ENCODE data around the gene ASMTL. TPM values are rescaled to one million over a fixed set of nuclear protein-coding genes. Genes with fewer than 3 reads are reported as not detected.

Gene ASMTL
- total and polyA plus RNA-seq, 7 experiments from 2014 or later = 30.9 to 50.0 (median 41.7) TPM

DNA sequence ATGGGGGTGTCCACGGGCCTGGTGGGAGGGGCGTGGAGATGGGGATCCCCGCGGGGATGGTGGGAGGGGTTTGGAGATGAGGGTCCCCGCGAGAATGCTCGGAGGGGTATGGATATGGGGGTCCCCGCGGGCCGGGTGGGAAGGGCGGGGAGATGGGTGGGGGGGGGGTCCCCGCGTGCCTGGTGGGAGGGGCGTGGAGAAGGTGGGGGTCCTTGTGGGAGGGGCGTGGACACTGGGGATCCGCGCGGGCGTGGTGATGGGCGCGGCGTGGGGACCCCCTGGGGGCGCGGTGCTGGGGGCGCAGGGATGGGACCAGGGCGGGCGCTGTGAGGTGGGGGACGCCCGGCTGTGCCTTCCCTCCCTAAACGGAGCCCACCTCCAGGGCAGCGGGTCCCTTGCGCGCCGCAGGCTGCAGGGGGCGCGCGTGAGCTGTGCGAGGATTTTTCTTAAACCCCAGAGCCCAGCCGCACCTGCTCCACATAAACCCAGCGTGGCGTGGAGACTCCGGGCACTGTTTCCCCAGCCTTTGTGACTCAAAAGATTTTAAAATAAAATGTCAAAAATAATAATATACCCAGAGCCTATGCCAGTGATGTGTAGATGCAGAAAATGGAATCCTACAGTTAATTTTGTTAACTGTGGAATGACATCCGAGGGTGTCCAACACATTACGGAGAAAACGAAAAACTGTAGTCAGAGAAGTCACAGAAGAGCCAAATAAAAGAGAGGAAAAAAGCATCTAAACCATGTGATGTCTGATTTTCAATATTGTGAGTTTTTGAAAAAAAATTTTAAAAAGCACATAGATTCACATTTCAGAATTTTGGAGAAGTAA, 1.5 kb upstream of the ASMTL start:
- Histone ChIP-seq H3K4me1 (ENCODE audit: control insufficient read depth in 2 of 2, insufficient read depth in 2 of 2, low read length in 2 of 2) (peaks cover 24 to 41% of the 10 kb centered on the region in 2 donors), H3K27me3 (ENCODE audit: control insufficient read depth in 2 of 2, insufficient read depth in 2 of 2, low read length in 2 of 2) (no peaks in the 10 kb centered on the region), H3K9me3 (ENCODE audit: control insufficient read depth in 2 of 3, low read length in 3 of 3) (no peaks in the 10 kb centered on the region), H3K27ac (ENCODE audit: low read depth, low read length) (peak overlapping the region; percentile 99), H3K4me3 (ENCODE audit: low read length) (no peak overlapping the region), H3K36me3 (ENCODE audit: control insufficient read depth in 2 of 3, insufficient read depth in 3 of 3, low read length in 3 of 3) (peaks cover 0 to 4% (median 0%) of the 10 kb centered on the region in 3 experiments)
- DNase-seq = peak; percentile 82 to 94 (median 89)
- CTCF ChIA-PET = no interaction called here
- Mint-ChIP-seq H3K9me3 (peaks cover 0 to 10% (median 2%) of the 10 kb centered on the region in 11 donors), H3K27me3 (peaks cover 0 to 2% (median 0%) of the 10 kb centered on the region in 5 donors), H3K27ac (peak overlapping the region in 8 of 9 donors; percentile 68 to 90 (median 80)), H3K36me3 (peaks cover 0 to 12% (median 3%) of the 10 kb centered on the region in 5 donors), H3K4me1 (peaks cover 3 to 29% (median 24%) of the 10 kb centered on the region in 7 donors), H3K4me3 (peak overlapping the region; percentile 49 to 93 (median 68))
- POLR2A ChIA-PET = no interaction called here
- ATAC-seq = peak; percentile 26
- intact Hi-C loops (cut with micrococcal nuclease) = loop anchor here (1.0 to 5.0 kb wide), 25 partner anchors 9 to 1237 kb away; partner anchors contain the start of genes AKAP17A (in 2 of the 2), CD99 (in 2 of the 2), GTPBP6 (in 2 of the 2) and P2RY8 (in 2 of the 2)

DNA sequence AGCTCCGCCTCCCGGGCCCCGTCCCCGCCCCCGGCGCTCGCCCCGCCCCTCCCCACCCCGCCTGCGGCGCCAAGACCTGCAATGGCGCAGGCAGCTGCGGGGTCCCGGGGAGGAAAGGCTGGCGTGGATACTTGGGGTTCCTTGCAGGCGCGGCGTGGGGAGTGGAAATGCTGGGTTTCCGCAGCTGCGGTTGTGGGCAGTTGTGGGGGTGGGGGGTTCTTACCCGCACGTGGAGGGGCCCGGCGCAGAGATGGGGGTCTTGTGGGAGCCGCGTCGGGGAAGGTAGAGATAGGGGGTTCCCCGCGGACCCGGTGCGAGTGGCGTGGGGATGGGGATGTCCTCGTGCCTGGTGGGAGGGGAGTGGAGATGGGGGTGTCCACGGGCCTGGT, 680 bp upstream of the ASMTL start:
- H3K9me3 ChIP-seq (ENCODE audit: control insufficient read depth in 2 of 3, low read length in 3 of 3) = no peaks in the 10 kb centered on the region
- H3K9me3 Mint-ChIP-seq = peaks cover 0 to 18% (median 9%) of the 10 kb centered on the region in 11 donors
- CTCF ChIA-PET = no interaction called here
- peak; percentile 40 for ATAC-seq
- H3K4me1 Mint-ChIP-seq = peaks cover 7 to 36% (median 26%) of the 10 kb centered on the region in 7 donors
- intact Hi-C loops (cut with micrococcal nuclease) = loop anchor here (1.0 to 5.0 kb wide), 17 partner anchors 10 to 1238 kb away; partner anchors contain the start of genes AKAP17A (in 2 of the 2), CD99 (in 2 of the 2), GTPBP6 (in 2 of the 2) and SLC25A6 (in 2 of the 2)
- peak overlapping the region; percentile 76 to 93 (median 88) for H3K4me3 Mint-ChIP-seq
- H3K36me3 ChIP-seq (ENCODE audit: control insufficient read depth in 2 of 3, insufficient read depth in 3 of 3, low read length in 3 of 3) = peaks cover 0 to 4% (median 0%) of the 10 kb centered on the region in 3 experiments
- H3K4me1 ChIP-seq (ENCODE audit: control insufficient read depth in 2 of 2, insufficient read depth in 2 of 2, low read length in 2 of 2) = peaks cover 24 to 41% of the 10 kb centered on the region in 2 donors
- no peaks in the 10 kb centered on the region for H3K27me3 ChIP-seq (ENCODE audit: control insufficient read depth in 2 of 2, insufficient read depth in 2 of 2, low read length in 2 of 2)
- DNase-seq = peak in 5 of 9 donors; percentile 77 to 91 (median 83)
- peak overlapping the region; percentile 99 for H3K27ac ChIP-seq (ENCODE audit: low read depth, low read length)
- H3K27me3 Mint-ChIP-seq = peaks cover 0 to 2% (median 0%) of the 10 kb centered on the region in 5 donors
- peaks cover 7 to 20% (median 11%) of the 10 kb centered on the region in 5 donors for H3K36me3 Mint-ChIP-seq
- POLR2A ChIA-PET = no interaction called here
- peak overlapping the region; percentile 81 to 99 (median 95) for H3K27ac Mint-ChIP-seq
- peak overlapping the region; percentile 71 for H3K4me3 ChIP-seq (ENCODE audit: low read length)

DNA sequence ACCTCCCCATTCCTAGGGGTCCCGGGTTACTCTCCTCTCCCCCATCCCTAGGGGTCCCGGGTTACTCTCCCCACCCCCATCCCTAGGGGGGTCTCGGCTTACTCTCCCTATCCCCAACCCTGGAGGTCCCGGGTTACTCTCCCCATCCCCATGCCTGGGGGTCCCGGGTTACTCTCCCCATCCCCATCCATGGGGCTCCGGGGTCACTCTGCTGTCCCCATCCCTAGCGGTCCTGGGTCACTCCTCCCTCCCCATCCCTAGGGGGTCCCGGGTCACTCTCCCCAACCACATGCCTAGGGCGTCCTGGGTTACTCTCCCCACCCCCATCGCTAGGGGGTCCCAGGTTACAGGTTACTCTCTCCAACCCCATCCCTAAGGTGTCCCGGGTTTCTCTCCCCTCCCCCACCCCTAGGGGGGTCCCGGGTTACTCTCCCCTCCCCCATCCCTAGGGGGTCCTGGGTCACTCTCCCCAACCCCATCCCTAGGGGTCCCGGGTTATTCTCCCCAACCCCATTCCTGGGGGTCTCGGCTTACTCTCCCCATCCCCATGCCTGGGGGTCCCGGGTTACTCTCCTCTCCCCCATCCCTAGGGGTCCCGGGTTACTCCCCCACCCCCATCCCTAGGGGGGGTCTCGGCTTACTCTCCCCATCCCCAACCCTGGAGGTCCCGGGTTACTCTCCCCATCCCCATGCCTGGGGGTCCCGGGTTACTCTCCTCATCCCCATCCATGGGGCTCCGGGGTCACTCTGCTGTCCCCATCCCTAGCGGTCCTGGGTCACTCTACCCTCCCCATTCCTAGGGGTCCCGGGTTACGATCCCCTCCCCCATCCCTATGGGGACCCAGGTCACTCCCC, 821 bp downstream of the ASMTL start:
- H3K4me1 Mint-ChIP-seq = peaks cover 7 to 37% (median 26%) of the 10 kb centered on the region in 7 donors
- CTCF ChIA-PET = no interaction called here

DNA sequence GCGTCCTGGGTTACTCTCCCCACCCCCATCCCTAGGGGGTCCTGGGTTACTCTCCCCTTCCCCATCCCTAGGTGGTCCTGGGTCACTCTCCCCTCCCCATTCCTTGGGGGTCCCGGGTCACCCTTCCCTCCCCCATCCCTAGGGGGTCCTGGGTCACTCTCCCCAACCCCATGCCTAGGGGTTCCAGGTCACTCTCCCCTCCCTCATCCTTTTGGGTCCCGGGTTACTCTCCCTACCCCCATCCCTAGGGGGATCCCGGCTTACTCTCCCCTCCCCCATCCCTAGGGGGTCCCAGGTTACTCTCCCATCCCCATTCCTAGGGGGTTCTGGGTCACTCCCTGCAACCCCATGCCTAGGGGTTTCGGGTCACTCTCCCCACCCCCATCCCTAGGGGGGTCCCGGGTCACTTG, 1.5 kb downstream of the ASMTL start:
- peak overlapping the region in 4 of 10 donors; percentile 21 to 93 (median 89) for H3K4me3 Mint-ChIP-seq
- H3K4me1 Mint-ChIP-seq = peaks cover 7 to 37% (median 26%) of the 10 kb centered on the region in 7 donors
- Histone ChIP-seq H3K36me3 (ENCODE audit: control insufficient read depth in 2 of 3, insufficient read depth in 3 of 3, low read length in 3 of 3) (peaks cover 0 to 4% (median 0%) of the 10 kb centered on the region in 3 experiments), H3K27ac (ENCODE audit: low read depth, low read length) (no peak overlapping the region), H3K4me1 (ENCODE audit: control insufficient read depth in 2 of 2, insufficient read depth in 2 of 2, low read length in 2 of 2) (peaks cover 19 to 34% of the 10 kb centered on the region in 2 donors), H3K4me3 (ENCODE audit: low read length) (peak overlapping the region; percentile 8), H3K27me3 (ENCODE audit: control insufficient read depth in 2 of 2, insufficient read depth in 2 of 2, low read length in 2 of 2) (no peaks in the 10 kb centered on the region), H3K9me3 (ENCODE audit: control insufficient read depth in 2 of 3, low read length in 3 of 3) (peaks cover 0 to 10% (median 0%) of the 10 kb centered on the region in 3 experiments)
- H3K27me3 Mint-ChIP-seq = peaks cover 0 to 2% (median 0%) of the 10 kb centered on the region in 5 donors
- CTCF ChIA-PET = no interaction called here
- DNase-seq = peak in 1 of 9 donors; percentile 22
- intact Hi-C loops (cut with micrococcal nuclease) = loop anchor here in 1 of 2 donors (5.0 kb wide), 2 partner anchors 41 to 1046 kb away; no protein-coding TSS in a partner anchor
- peaks cover 0 to 35% (median 16%) of the 10 kb centered on the region in 11 donors for H3K9me3 Mint-ChIP-seq
- ATAC-seq = no peak
- peak overlapping the region in 3 of 9 donors; percentile 12 to 84 (median 33) for H3K27ac Mint-ChIP-seq
- POLR2A ChIA-PET = no interaction called here
- H3K36me3 Mint-ChIP-seq = peaks cover 9 to 40% (median 28%) of the 10 kb centered on the region in 5 donors

More for the DNA sequence above, 821 bp downstream of the ASMTL start:
- DNase-seq = peak in 2 of 9 donors; percentile 27 to 36
- Mint-ChIP-seq H3K27ac (peak overlapping the region in 6 of 9 donors; percentile 12 to 95 (median 83)), H3K36me3 (peaks cover 8 to 35% (median 24%) of the 10 kb centered on the region in 5 donors), H3K27me3 (peaks cover 0 to 2% (median 0%) of the 10 kb centered on the region in 5 donors), H3K4me3 (peak overlapping the region; percentile 76 to 93 (median 88)), H3K9me3 (peaks cover 0 to 32% (median 16%) of the 10 kb centered on the region in 11 donors)
- Histone ChIP-seq H3K27me3 (ENCODE audit: control insufficient read depth in 2 of 2, insufficient read depth in 2 of 2, low read length in 2 of 2) (no peaks in the 10 kb centered on the region), H3K4me3 (ENCODE audit: low read length) (peak overlapping the region; percentile 91), H3K9me3 (ENCODE audit: control insufficient read depth in 2 of 3, low read length in 3 of 3) (peaks cover 0 to 10% (median 0%) of the 10 kb centered on the region in 3 experiments), H3K27ac (ENCODE audit: low read depth, low read length) (peak overlapping the region; percentile 99), H3K36me3 (ENCODE audit: control insufficient read depth in 2 of 3, insufficient read depth in 3 of 3, low read length in 3 of 3) (peaks cover 0 to 4% (median 0%) of the 10 kb centered on the region in 3 experiments), H3K4me1 (ENCODE audit: control insufficient read depth in 2 of 2, insufficient read depth in 2 of 2, low read length in 2 of 2) (peaks cover 21 to 36% of the 10 kb centered on the region in 2 donors)
- ATAC-seq = no peak
- POLR2A ChIA-PET = no interaction called here
- intact Hi-C loops (cut with micrococcal nuclease) = loop anchor here (2.0 to 5.0 kb wide), 6 partner anchors 40 to 1065 kb away; partner anchors contain the start of gene PPP2R3B (in 1 of the 2)

DNA sequence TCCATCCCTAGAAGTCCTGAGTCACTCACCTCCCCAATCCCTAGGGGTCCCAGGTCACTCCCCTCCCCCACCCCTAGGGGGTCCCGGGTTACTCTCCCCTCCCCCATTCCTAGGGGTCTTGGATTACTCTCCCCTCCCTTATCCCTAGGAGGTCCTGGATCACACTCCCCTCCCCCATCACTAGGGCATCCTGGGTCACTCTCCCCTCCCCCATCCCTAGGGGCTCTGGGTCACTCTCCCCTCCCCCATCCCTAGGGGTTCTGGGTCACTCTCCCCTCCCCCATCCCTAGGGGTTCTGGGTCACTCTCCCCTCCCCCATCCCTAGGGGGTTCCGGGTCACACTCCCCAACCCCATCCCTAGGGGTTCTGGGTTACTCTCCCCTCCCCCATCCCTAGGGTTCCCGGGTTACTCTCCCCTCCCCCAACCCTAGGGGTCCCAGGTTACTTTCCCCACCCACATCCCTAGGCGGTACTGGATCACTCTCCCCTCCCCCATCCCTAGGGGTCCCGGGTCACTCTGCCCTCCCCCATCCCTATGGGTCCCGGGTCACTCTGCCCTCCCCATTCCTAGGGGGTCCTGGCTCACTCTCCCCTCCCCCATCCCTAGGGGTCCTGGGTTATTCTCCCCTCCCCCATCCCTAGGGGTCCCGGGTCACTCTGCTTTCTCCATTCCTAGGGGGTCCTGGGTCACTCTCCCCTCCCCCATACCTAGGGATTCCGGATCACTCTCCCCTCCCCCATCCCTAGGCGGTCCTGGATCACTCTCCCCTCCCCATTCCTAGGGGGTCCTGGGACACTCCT, 2.1 kb downstream of the ASMTL start:
- no peak for ATAC-seq
- H3K4me1 Mint-ChIP-seq = peaks cover 7 to 33% (median 23%) of the 10 kb centered on the region in 7 donors
- H3K27ac Mint-ChIP-seq = peak overlapping the region in 5 of 9 donors; percentile 14 to 86 (median 60)
- peak in 1 of 9 donors; percentile 21 for DNase-seq
- H3K4me3 Mint-ChIP-seq = peak overlapping the region in 1 of 10 donors; percentile 4
- H3K36me3 ChIP-seq (ENCODE audit: control insufficient read depth in 2 of 3, insufficient read depth in 3 of 3, low read length in 3 of 3) = peaks cover 0 to 4% (median 0%) of the 10 kb centered on the region in 3 experiments
- peaks cover 0 to 10% (median 0%) of the 10 kb centered on the region in 3 experiments for H3K9me3 ChIP-seq (ENCODE audit: control insufficient read depth in 2 of 3, low read length in 3 of 3)
- H3K27me3 Mint-ChIP-seq = peaks cover 0 to 2% (median 0%) of the 10 kb centered on the region in 5 donors
- peaks cover 0 to 38% (median 19%) of the 10 kb centered on the region in 11 donors for H3K9me3 Mint-ChIP-seq
- peaks cover 14 to 45% (median 35%) of the 10 kb centered on the region in 5 donors for H3K36me3 Mint-ChIP-seq
- H3K4me1 ChIP-seq (ENCODE audit: control insufficient read depth in 2 of 2, insufficient read depth in 2 of 2, low read length in 2 of 2) = peaks cover 19 to 28% of the 10 kb centered on the region in 2 donors
- no peaks in the 10 kb centered on the region for H3K27me3 ChIP-seq (ENCODE audit: control insufficient read depth in 2 of 2, insufficient read depth in 2 of 2, low read length in 2 of 2)
- H3K27ac ChIP-seq (ENCODE audit: low read depth, low read length) = no peak overlapping the region
- ChIA-PET POLR2A (no interaction called here), CTCF (no interaction called here)
- intact Hi-C loops (cut with micrococcal nuclease) = loop anchor here in 1 of 2 donors (5.0 kb wide), 2 partner anchors 42 to 1047 kb away; no protein-coding TSS in a partner anchor
- H3K4me3 ChIP-seq (ENCODE audit: low read length) = no peak overlapping the region
